Esophagus squamous epithelium (tissue), 4 donors: Measurements from ENCODE around the gene RHOH.

Experiments used
- POLR2A ChIP-seq, 4 donors: fragments of 450-650 bp; IDR thresholded peaks; one replicate each; pipeline ENCODE4 v1.6.1; 2017; ENCODE audit warnings: antibody characterized with exemption in 4 of 4, mild to moderate bottlenecking in 4 of 4, moderate library complexity in 3 of 4
- TF ChIP-seq, protein P1 (sequence below), 6 experiments: fragments of 450-650 bp in 4 of 6; fragments of 200-600 bp in 2 of 6; sonication (generic) in 2 of 6; IDR thresholded peaks; one replicate each; pipeline ENCODE4 v1.5.1; 2016 to 2019; ENCODE audit warnings: antibody characterized with exemption in 6 of 6, mild to moderate bottlenecking in 4 of 6, moderate library complexity in 4 of 6

DNA sequence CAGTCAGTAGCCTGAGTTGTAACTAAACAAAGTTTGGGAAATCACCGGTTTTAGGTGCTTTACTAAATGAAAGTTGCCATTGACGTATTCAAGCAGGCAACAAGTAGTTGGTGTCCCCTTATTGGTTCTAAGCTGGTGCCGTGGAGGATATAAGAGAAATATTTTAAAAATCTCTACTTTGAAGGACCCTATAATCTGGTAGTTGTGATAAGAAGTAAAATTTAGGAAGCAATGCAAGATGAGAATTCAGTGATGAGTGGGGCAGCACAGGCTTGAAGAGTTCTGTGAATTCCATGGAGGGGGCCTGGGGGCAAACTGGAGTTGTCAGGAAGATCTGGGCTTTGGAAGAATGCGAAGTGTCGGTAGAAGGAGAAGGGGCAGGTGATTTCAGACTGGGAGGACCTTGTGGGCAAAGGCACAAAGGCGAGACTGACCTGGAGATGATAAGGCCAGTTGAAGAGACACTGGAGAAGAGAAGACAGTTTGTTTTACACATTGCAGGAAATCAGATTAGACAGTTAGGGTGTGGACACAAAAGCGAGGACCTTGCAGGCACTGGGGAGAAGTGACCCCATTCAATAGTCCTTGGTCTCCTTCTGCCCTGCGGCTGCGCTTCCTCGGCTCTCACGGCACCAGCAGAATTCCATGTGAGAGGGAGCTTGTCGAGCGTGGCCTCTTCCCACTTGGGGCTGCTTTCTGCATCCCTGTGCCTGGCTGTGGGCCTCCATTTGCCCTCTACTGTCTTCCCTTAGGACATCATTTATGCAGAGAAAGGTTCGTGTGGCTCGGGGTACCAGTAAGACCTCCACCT is 1.3 kb downstream of the RHOH start:
- TF ChIP-seq, protein P1, sequence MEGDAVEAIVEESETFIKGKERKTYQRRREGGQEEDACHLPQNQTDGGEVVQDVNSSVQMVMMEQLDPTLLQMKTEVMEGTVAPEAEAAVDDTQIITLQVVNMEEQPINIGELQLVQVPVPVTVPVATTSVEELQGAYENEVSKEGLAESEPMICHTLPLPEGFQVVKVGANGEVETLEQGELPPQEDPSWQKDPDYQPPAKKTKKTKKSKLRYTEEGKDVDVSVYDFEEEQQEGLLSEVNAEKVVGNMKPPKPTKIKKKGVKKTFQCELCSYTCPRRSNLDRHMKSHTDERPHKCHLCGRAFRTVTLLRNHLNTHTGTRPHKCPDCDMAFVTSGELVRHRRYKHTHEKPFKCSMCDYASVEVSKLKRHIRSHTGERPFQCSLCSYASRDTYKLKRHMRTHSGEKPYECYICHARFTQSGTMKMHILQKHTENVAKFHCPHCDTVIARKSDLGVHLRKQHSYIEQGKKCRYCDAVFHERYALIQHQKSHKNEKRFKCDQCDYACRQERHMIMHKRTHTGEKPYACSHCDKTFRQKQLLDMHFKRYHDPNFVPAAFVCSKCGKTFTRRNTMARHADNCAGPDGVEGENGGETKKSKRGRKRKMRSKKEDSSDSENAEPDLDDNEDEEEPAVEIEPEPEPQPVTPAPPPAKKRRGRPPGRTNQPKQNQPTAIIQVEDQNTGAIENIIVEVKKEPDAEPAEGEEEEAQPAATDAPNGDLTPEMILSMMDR (IDR thresholded peaks at IDR 0.05) = no peak
- TF ChIP-seq POLR2A (IDR thresholded peaks at IDR 0.05) = peak in 1 of 4 donors; percentile 24
